Testis (tissue), 3 donors: Measurements from ENCODE around the gene ALKBH2. TPM values are rescaled to one million over a fixed set of nuclear protein-coding genes. Genes with fewer than 3 reads are reported as not detected.

Source experiments
- DNase-seq: peaks from one replicate; pipeline ENCODE4 v3.0.0-alpha.2; 2019
- H3K27ac ChIP-seq, 2 donors: fragments of 200-600 bp; sonication (generic); one replicate each; pipeline ENCODE4 v1.5.1; 2019
- H3K27me3 ChIP-seq: fragments of 200-600 bp; sonication (generic); one replicate; pipeline ENCODE4 v1.5.1; 2019
- H3K36me3 ChIP-seq: fragments of 200-600 bp; sonication (generic); one replicate; pipeline ENCODE4 v1.5.1; 2017; ENCODE audit warnings: low read depth; ENCODE audit errors: missing control alignments
- H3K4me1 ChIP-seq: fragments of 200-600 bp; sonication (generic); one replicate; pipeline ENCODE4 v1.5.1; 2019
- H3K4me3 ChIP-seq, 2 donors: fragments of 200-600 bp; sonication (generic); one replicate each; pipeline ENCODE4 v1.5.1; 2017 to 2019
- H3K9me3 ChIP-seq: fragments of 200-600 bp; sonication (generic); one replicate; pipeline ENCODE4 v1.5.1; 2017
- POLR2A ChIP-seq: fragments of 450-650 bp; IDR thresholded peaks from one replicate; pipeline ENCODE4 v1.6.1; 2017; ENCODE audit warnings: antibody characterized with exemption, mild to moderate bottlenecking, moderate library complexity
- WGBS, 2 donors: methylation state at CpG; one replicate each; pipeline ENCODE4 v1.1.5; 2018; 5-methylcytosine and 5-hydroxymethylcytosine counted together
- intact Hi-C: fragments of 100-400 bp; cut with DNase I; formaldehyde crosslinking; loops from one replicate; pipeline ENCODE4 v1.15.1; 2023; ENCODE audit warnings: low total_unique reads
- polyA plus RNA-seq: library from polyadenylated mRNA; stranded (reverse); fragments of 350-450 nt; fragmentation: Illumina TruSeq; extraction: RNeasy Lipid Tissue Mini Kit (QIAGEN cat#74804); gene quantifications from one replicate; pipeline ENCODE4 v1.2.3, GENCODE V29; 2014; ENCODE audit warnings: low read depth, low replicate concordance; ENCODE audit not compliant: insufficient read depth
- total RNA-seq, 2 donors: library from RNA; depleted of rRNA; stranded (reverse); fragments of >200 nt; gene quantifications; one replicate each; pipeline ENCODE4 v1.2.3, GENCODE V29; 2016
- TF ChIP-seq, protein P1 (sequence below), 3 experiments: fragments of 450-650 bp in 2 of 3; fragments of 200-600 bp in 1 of 3; sonication (generic) in 1 of 3; IDR thresholded peaks; one replicate each; pipeline ENCODE4 v1.5.1; 2016 to 2019; ENCODE audit warnings: antibody characterized with exemption in 3 of 3, mild to moderate bottlenecking in 2 of 3, moderate library complexity in 1 of 3

ALKBH2 gene
- total and polyA plus RNA-seq, 3 donors from 2014 or later: 16.2 to 23.8 (median 16.6) TPM

DNA sequence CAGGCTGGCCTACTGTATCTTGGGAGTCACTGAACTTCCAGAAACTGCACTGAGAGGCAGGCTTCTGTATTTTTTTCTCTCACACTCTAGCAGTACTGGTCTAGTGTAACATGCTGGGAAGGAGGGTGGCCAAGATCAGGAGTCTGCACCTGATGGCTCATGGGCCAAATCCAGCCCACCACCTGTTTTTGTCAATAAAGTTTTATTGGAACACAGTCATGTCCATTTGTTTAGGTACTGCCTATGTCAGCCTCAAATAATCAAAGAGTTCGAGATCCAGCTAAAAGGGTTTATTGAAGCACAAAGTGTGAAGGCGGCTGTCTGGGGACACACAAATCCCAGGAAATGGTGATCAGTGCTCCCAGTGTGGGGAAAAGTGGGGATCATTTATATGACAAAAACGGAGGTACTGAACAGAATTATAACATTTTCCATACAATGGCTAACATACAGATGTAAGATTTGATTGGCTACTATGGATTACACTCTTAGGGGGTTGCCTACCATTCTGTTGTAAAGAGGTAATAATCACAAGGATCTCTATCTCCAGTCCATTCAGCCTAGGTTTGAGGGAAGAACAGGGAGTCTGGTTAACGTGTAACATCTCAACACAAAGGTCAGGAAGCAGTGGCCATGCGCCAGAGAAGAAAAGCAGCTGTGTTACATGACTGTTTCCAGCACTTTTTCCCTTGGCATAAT, 28.0 kb downstream of the ALKBH2 start:
- H3K4me1 ChIP-seq: no peaks in the 10 kb centered on the region
- no peaks in the 10 kb centered on the region for H3K27me3 ChIP-seq
- TF ChIP-seq, protein P1, sequence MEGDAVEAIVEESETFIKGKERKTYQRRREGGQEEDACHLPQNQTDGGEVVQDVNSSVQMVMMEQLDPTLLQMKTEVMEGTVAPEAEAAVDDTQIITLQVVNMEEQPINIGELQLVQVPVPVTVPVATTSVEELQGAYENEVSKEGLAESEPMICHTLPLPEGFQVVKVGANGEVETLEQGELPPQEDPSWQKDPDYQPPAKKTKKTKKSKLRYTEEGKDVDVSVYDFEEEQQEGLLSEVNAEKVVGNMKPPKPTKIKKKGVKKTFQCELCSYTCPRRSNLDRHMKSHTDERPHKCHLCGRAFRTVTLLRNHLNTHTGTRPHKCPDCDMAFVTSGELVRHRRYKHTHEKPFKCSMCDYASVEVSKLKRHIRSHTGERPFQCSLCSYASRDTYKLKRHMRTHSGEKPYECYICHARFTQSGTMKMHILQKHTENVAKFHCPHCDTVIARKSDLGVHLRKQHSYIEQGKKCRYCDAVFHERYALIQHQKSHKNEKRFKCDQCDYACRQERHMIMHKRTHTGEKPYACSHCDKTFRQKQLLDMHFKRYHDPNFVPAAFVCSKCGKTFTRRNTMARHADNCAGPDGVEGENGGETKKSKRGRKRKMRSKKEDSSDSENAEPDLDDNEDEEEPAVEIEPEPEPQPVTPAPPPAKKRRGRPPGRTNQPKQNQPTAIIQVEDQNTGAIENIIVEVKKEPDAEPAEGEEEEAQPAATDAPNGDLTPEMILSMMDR (IDR thresholded peaks at IDR 0.05): no peak
- TF ChIP-seq POLR2A: no peak
- H3K36me3 ChIP-seq: no peaks in the 10 kb centered on the region
- H3K27ac ChIP-seq: no peak overlapping the region
- H3K9me3 ChIP-seq: no peaks in the 10 kb centered on the region
- no peak for DNase-seq
- intact Hi-C loops: no loop called here
- WGBS, 2 donors: 75 to 80% methylated on average over 5 of the region's 5 CpGs
- H3K4me3 ChIP-seq: no peak overlapping the region

DNA sequence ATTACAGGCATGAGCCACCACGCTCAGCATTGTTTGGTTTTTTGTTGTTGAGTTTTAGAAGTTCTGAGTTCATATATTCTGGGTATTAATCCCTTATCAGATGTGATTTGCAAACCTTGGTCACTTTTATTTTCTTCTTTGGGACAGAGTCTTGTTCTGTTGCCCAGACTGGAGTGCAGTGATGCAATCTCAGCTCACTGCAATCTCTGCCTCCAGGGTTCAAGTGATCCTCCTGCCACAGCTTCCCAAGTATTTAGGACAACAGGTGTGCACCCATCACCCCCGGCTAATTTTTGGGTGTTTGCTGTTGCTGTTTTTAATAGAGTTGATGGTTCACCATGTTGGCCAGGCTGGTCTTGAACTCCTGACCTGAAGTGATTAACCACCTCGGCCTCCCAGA, 29.1 kb downstream of the ALKBH2 start:
- no peak for DNase-seq
- H3K27me3 ChIP-seq: no peaks in the 10 kb centered on the region
- no peaks in the 10 kb centered on the region for H3K9me3 ChIP-seq
- no peaks in the 10 kb centered on the region for H3K36me3 ChIP-seq
- no peak for TF ChIP-seq POLR2A
- TF ChIP-seq, protein P1 (IDR thresholded peaks at IDR 0.05): no peak
- WGBS, 2 donors: 92 to 94% methylated on average over 3 of the region's 3 CpGs
- no peak overlapping the region for H3K27ac ChIP-seq
- no peaks in the 10 kb centered on the region for H3K4me1 ChIP-seq
- intact Hi-C loops: no loop called here
- no peak overlapping the region for H3K4me3 ChIP-seq

DNA sequence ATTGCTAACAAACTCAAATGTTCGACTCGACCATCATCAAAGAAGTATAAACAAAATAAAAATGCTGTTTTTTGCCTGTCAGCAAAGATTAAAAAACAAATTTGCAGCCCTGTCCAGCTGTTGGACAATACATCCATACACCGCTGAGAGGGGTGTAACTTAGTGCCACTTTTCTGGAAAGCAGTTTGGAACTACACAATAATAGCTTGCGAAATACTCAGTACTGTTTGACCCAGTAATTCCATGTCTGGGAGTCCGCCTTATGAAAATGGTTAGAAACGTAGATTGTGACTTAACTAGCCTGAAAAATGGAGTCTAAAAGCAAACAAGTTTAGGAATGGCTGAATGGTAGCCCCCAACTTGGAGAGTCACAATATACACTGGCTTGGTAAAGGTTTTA, 34.5 kb downstream of the ALKBH2 start:
- no peaks in the 10 kb centered on the region for H3K9me3 ChIP-seq
- no peak overlapping the region for H3K4me3 ChIP-seq
- H3K27me3 ChIP-seq: no peaks in the 10 kb centered on the region
- no peak for TF ChIP-seq POLR2A
- TF ChIP-seq, protein P1 (IDR thresholded peaks at IDR 0.05): no peak
- WGBS, 2 donors: 95 to 97% methylated on average over 6 of the region's 6 CpGs
- peaks cover 4% of the 10 kb centered on the region for H3K4me1 ChIP-seq
- no peaks in the 10 kb centered on the region for H3K36me3 ChIP-seq
- no peak overlapping the region for H3K27ac ChIP-seq
- intact Hi-C loops: no loop called here
- no peak for DNase-seq

DNA sequence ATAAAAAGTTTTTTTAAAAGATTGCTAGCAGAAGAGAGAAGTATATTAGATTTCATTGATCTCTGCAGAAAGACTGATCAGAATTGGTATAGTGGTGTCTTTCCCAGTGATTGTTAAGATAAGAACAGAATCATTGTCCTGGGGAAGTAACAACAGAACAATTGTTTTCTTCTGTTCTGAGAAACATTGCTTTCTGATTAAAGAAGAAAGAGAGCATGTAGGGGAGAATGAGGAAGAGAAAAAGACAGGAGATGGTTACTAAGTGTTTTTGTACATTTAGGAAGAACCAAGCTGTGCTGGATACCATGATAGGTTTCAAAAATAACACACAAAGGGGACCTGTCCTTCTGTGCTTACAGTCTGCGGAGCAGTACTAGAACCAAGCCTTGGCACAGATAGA, 35.9 kb downstream of the ALKBH2 start:
- intact Hi-C loops: no loop called here
- Histone ChIP-seq H3K27ac (peak overlapping the region; percentile 43 to 66), H3K9me3 (no peaks in the 10 kb centered on the region), H3K4me1 (peaks cover 6% of the 10 kb centered on the region), H3K27me3 (no peaks in the 10 kb centered on the region), H3K36me3 (no peaks in the 10 kb centered on the region), H3K4me3 (no peak overlapping the region)
- 69 to 87% methylated on average over 1 of the region's 1 CpG for WGBS, 2 donors
- no peak for DNase-seq
- TF ChIP-seq, protein P1 (IDR thresholded peaks at IDR 0.05): no peak
- TF ChIP-seq POLR2A: no peak

DNA sequence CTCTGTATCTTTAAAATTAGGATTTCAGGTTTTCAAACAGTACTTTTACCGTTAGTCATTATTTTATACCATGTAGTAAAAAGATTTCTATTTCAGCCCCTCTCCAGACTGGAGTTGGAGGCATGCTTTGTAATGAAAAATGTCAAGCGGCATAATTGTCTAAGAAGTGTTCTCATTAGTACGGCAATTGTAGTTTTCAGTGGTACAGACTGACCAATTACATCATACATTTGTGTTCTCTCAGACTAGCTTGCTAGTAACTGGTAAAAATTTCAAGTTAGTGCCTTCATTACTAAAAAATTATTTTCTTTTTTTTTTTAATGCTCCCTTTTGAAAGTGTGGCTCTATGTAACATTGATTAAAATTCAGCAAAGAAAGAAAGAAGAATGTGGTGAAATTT, 36.4 kb downstream of the ALKBH2 start:
- H3K27ac ChIP-seq: peak overlapping the region in 1 of 2 donors; percentile 43
- peaks cover 6% of the 10 kb centered on the region for H3K4me1 ChIP-seq
- TF ChIP-seq, protein P1 (IDR thresholded peaks at IDR 0.05): no peak
- TF ChIP-seq POLR2A: no peak
- DNase-seq: no peak
- H3K4me3 ChIP-seq: no peak overlapping the region
- no peaks in the 10 kb centered on the region for H3K36me3 ChIP-seq
- WGBS, 2 donors: 66 to 73% methylated on average over 3 of the region's 3 CpGs
- intact Hi-C loops: no loop called here
- no peaks in the 10 kb centered on the region for H3K27me3 ChIP-seq
- no peaks in the 10 kb centered on the region for H3K9me3 ChIP-seq
